Muscle layer of duodenum (tissue), 2 donors: ENCODE results near the gene ACOT13.
A peak's percentile ranks its signal among the peaks of the same experiment; 100 is the strongest.
"Not testable (repeated sequence)": the region's sequence is repeated elsewhere in the genome, so short reads cannot be mapped to it uniquely, and the experiment has no call there.

Source experiments
- H3K27ac ChIP-seq: one replicate; pipeline ENCODE4 v1.7.0; 2013; ENCODE audit warnings: mild to moderate bottlenecking, low read length
- H3K27me3 ChIP-seq: one replicate; pipeline ENCODE4 v1.7.0; 2013; ENCODE audit warnings: low read depth, mild to moderate bottlenecking, control low read depth, low read length
- H3K36me3 ChIP-seq, 2 donors: one replicate each; pipeline ENCODE4 v1.7.0; 2013; ENCODE audit warnings: low read length in 2 of 2, control low read depth in 1 of 2, mild to moderate bottlenecking in 1 of 2; ENCODE audit not compliant: insufficient read depth in 2 of 2, control insufficient read depth in 1 of 2
- H3K4me1 ChIP-seq, 2 donors: one replicate each; pipeline ENCODE4 v1.7.0; 2013; ENCODE audit warnings: low read length in 2 of 2, mild to moderate bottlenecking in 2 of 2, control low read depth in 1 of 2, moderate library complexity in 1 of 2; ENCODE audit not compliant: insufficient read depth in 2 of 2, control insufficient read depth in 1 of 2
- H3K4me3 ChIP-seq, 2 donors: one replicate each; pipeline ENCODE4 v1.7.0; 2013; ENCODE audit warnings: low read length in 2 of 2, low read depth in 1 of 2, mild to moderate bottlenecking in 1 of 2
- H3K9me3 ChIP-seq, 2 donors: one replicate each; pipeline ENCODE4 v1.7.0; 2013; ENCODE audit warnings: low read length in 2 of 2, control low read depth in 1 of 2, mild to moderate bottlenecking in 1 of 2; ENCODE audit not compliant: control insufficient read depth in 1 of 2
- donor health status: healthy.

The ACOT13 gene

GRCh38 chr6:24716602-24717148 lies 49.8 kb downstream of the ACOT13 start:
- Histone ChIP-seq H3K4me3 (peak overlapping the region; percentile 86 to 91), H3K36me3 (peaks cover 33 to 34% of the 10 kb centered on the region in 2 donors), H3K4me1 (peaks cover 13 to 54% of the 10 kb centered on the region in 2 donors)
- H3K9me3 ChIP-seq, H3K27me3 ChIP-seq, H3K27ac ChIP-seq: not testable (repeated sequence)

- H3K36me3 ChIP-seq, result peaks cover 20 to 22% of the 10 kb centered on the region in 2 donors
- H3K27me3 ChIP-seq, result no peaks in the 10 kb centered on the region
- peaks cover 13 to 44% of the 10 kb centered on the region in 2 donors for H3K4me1 ChIP-seq
- H3K27ac ChIP-seq, result peak overlapping the region; percentile 99
- H3K4me3 ChIP-seq, result peak overlapping the region; percentile 86 to 91
- H3K9me3 ChIP-seq, result no peaks in the 10 kb centered on the region
Observed at GRCh38 chr6:24718449-24719124, 51.7 kb downstream of the ACOT13 start.

GRCh38 chr6:24719125-24719971 lies 52.5 kb downstream of the ACOT13 start, which contains the start of gene C6orf62:
Gene C6orf62, minus strand, starts transcription at chr6:24719154. Its CDS starts 486 bp downstream, at chr6:24718668.
- peak within 1 kb of the TSS; percentile 99 for H3K27ac ChIP-seq
- H3K4me3 ChIP-seq, result peak within 1 kb of the TSS; percentile 86 to 91
- H3K9me3 ChIP-seq, result no peaks in the 10 kb centered on the region
- peaks cover 8 to 40% of the 10 kb centered on the region in 2 donors for H3K4me1 ChIP-seq
- peaks cover 13 to 17% of the 10 kb centered on the region in 2 donors for H3K36me3 ChIP-seq
- H3K27me3 ChIP-seq, result no peaks in the 10 kb centered on the region

DNA sequence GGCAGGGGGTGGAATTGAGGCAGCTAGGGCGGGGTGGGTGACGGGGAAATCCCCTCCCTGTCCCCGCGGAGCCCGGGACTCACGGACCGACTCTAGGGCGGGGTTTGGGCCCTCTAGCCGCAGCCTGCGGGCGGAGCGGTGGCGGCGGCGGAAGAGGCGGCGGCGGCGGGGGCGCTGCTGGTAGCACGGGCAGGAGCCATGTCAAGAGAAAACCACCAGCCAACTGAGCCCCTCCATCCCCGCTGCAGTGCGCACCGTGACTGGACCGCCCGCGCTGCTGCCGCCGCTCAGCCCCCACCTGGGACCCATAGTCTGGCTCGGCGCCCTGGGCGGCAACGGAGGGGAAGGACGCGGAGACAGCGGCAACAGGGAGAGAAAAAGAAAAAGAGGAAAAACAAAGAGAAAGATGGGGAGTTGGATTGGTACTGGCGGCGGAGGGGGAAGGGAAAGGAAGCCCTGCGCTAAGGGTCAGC lies 53.3 kb downstream of the ACOT13 start:
- Histone ChIP-seq H3K4me3 (peak overlapping the region; percentile 86 to 91), H3K27me3 (no peaks in the 10 kb centered on the region), H3K9me3 (no peaks in the 10 kb centered on the region), H3K27ac (peak overlapping the region; percentile 99), H3K36me3 (peaks cover 7 to 9% of the 10 kb centered on the region in 2 donors), H3K4me1 (peaks cover 3 to 31% of the 10 kb centered on the region in 2 donors)

GRCh38 chr6:24720604-24721460 lies 54.0 kb downstream of the ACOT13 start:
- peak overlapping the region; percentile 86 to 91 for H3K4me3 ChIP-seq
- H3K27me3 ChIP-seq, result no peaks in the 10 kb centered on the region
- H3K36me3 ChIP-seq, result peaks cover 0 to 6% of the 10 kb centered on the region in 2 donors
- H3K4me1 ChIP-seq, result peaks cover 0 to 25% of the 10 kb centered on the region in 2 donors
- H3K27ac ChIP-seq, result peak overlapping the region; percentile 99
- H3K9me3 ChIP-seq, result no peaks in the 10 kb centered on the region

DNA sequence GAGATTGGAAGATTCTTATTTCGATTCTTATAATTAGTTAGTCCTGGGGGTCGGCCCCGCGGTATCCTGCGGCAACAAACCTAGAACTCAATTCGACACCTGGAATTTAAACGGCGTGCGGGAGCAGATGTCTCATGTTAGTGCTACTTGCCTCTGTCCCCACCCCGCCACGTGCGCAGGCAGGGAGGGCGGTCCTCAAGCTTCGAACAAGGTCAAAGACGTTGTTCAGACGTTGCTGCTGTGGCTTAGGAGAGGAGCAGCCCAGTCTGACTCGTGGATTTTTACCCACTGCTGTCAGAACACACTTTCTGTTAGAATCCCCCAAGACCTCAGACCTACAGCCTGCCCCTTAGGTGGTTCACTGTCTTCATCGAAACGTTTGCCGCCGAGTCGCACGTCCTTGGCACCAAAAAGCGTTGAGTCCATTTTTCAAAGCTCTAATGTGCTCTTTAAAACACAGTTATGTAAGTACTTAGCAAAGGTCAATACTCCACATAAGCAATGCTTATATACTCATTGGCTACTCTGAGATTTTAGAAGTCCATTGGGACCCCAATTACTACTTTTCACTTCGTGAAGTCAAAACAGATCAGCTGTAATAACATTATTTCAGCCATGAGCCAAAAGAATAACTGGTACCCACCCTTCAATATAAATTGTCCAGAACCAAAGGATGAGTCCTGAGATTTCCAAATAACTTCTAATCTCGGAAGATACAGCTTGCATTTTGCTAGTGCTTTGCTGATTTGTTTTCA lies 54.8 kb downstream of the ACOT13 start:
- H3K4me3 ChIP-seq, result peak overlapping the region; percentile 86 to 91
- H3K27ac ChIP-seq, result peak overlapping the region; percentile 99
- no peaks in the 10 kb centered on the region for H3K9me3 ChIP-seq
- no peaks in the 10 kb centered on the region for H3K27me3 ChIP-seq
- H3K36me3 ChIP-seq, result peaks cover 0 to 6% of the 10 kb centered on the region in 2 donors
- H3K4me1 ChIP-seq, result peaks cover 0 to 17% of the 10 kb centered on the region in 2 donors

GRCh38 chr6:24723270-24723669 lies 56.4 kb downstream of the ACOT13 start:
- no peak overlapping the region for H3K27ac ChIP-seq
- H3K27me3 ChIP-seq, result no peaks in the 10 kb centered on the region
- H3K36me3 ChIP-seq, result peaks cover 0 to 6% of the 10 kb centered on the region in 2 donors
- no peaks in the 10 kb centered on the region for H3K9me3 ChIP-seq
- H3K4me1 ChIP-seq, result peaks cover 0 to 6% of the 10 kb centered on the region in 2 donors
- no peak overlapping the region for H3K4me3 ChIP-seq

DNA sequence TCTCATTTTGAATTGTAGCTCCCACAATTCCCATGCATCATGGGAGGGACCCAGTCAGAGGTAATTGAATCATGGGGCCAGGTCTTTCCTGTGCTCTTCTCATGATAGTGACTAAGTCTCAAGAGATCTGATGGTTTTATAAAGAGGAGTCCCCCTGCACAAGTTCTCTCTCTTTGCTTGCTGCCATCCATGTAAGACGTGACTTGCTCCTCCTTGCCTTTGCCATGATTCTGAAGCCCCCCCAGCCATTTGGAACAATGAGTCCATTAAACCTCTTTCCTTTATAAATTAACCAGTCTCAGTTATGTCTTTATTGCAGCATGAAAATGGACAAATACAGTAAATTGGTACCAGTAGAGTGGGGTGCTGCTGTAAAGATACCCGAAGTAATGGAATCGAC lies 63.8 kb downstream of the ACOT13 start:
- not testable (repeated sequence) for H3K9me3 ChIP-seq, H3K4me3 ChIP-seq, H3K36me3 ChIP-seq, H3K4me1 ChIP-seq, H3K27me3 ChIP-seq, H3K27ac ChIP-seq

GRCh38 chr6:24731456-24732134 lies 64.7 kb downstream of the ACOT13 start:
- not testable (repeated sequence) for H3K9me3 ChIP-seq, H3K4me3 ChIP-seq, H3K4me1 ChIP-seq, H3K27me3 ChIP-seq, H3K27ac ChIP-seq, H3K36me3 ChIP-seq

GRCh38 chr6:24734166-24734565 lies 67.3 kb downstream of the ACOT13 start:
- Histone ChIP-seq H3K27ac (no peak overlapping the region), H3K4me3 (no peak overlapping the region), H3K4me1 (no peaks in the 10 kb centered on the region), H3K36me3 (no peaks in the 10 kb centered on the region), H3K9me3 (peaks cover 0 to 4% of the 10 kb centered on the region in 2 donors), H3K27me3 (no peaks in the 10 kb centered on the region)
